Measurements from ENCODE around the gene PPARA.

- no peak for TF ChIP-seq CTCF (conservative IDR thresholded peaks at IDR 0.05; ENCODE audit: low read length)
- TF ChIP-seq EZH2phosphoT487 (IDR thresholded peaks at IDR 0.05; ENCODE audit: borderline replicate concordance, low read depth, low read length) = no peak
Measured at GRCh38 chr22:46209262-46209661, 58.9 kb downstream of the PPARA start.
